ENCODE data around the gene ADORA1. TPM values are rescaled to one million over a fixed set of nuclear protein-coding genes. Genes with fewer than 3 reads are reported as not detected.

ADORA1 gene
- polyA plus RNA-seq, 1 donor: 0.55 TPM

DNA sequence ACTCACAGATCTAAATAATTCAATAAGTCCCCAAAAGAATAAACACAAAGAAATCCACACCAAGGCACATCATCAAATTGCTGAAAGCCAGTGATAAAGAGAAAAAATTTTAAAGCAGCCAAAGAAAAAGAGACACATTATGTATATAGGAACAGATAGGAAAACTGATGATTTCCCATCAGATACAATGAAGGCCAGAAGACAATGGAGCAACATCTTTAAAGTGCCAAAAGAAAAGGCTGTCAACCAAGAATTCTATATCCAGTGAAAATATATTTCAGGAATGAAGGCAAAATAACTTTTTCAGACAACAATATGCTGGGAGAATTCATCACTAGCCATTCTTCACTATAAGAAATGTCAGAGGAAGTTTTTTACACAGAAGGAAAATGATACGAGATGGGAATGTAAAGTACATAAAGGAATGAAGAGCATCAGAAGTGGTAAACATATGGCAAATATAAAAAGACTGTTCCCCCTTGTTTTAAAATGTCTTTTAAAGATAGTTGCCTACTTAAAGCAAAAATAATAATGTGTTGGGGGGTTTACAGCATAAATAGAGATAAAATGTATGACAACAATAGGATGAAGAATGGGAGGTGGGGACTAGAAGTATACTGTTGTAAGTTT, 32.4 kb upstream of the ADORA1 start:
- H3K36me3 ChIP-seq (ENCODE audit: control insufficient read depth, insufficient read depth, low read length): no peaks in the 10 kb centered on the region
- H3K4me3 ChIP-seq (ENCODE audit: low read length): no peak overlapping the region
- H3K4me1 ChIP-seq (ENCODE audit: control insufficient read depth, insufficient read depth, low read length): no peaks in the 10 kb centered on the region
- H3K27ac ChIP-seq (ENCODE audit: low read length): no peak overlapping the region
- DNase-seq: no peak
- 100% methylated on average over 1 of the region's 1 CpG for WGBS (ENCODE audit: insufficient coverage, low lambda C conversion rate)
- H3K27me3 ChIP-seq (ENCODE audit: control insufficient read depth, insufficient read depth, low read length): peaks cover 8% of the 10 kb centered on the region
- peaks cover 11% of the 10 kb centered on the region for H3K9me3 ChIP-seq (ENCODE audit: control insufficient read depth, low read depth, low read length)

GRCh38 chr1:203096566-203096965, 31.0 kb upstream of the ADORA1 start:
- H3K9me3 ChIP-seq (ENCODE audit: control insufficient read depth, low read depth, low read length): peaks cover 11% of the 10 kb centered on the region
- no peak overlapping the region for H3K27ac ChIP-seq (ENCODE audit: low read length)
- no peaks in the 10 kb centered on the region for H3K4me1 ChIP-seq (ENCODE audit: control insufficient read depth, insufficient read depth, low read length)
- DNase-seq: no peak
- peaks cover 8% of the 10 kb centered on the region for H3K27me3 ChIP-seq (ENCODE audit: control insufficient read depth, insufficient read depth, low read length)
- no peak overlapping the region for H3K4me3 ChIP-seq (ENCODE audit: low read length)
- no peaks in the 10 kb centered on the region for H3K36me3 ChIP-seq (ENCODE audit: control insufficient read depth, insufficient read depth, low read length)

GRCh38 chr1:203097001-203097400, 30.5 kb upstream of the ADORA1 start:
- H3K4me3 ChIP-seq (ENCODE audit: low read length): no peak overlapping the region
- DNase-seq: no peak
- peaks cover 5% of the 10 kb centered on the region for H3K27me3 ChIP-seq (ENCODE audit: control insufficient read depth, insufficient read depth, low read length)
- peaks cover 11% of the 10 kb centered on the region for H3K9me3 ChIP-seq (ENCODE audit: control insufficient read depth, low read depth, low read length)
- no peak overlapping the region for H3K27ac ChIP-seq (ENCODE audit: low read length)
- H3K4me1 ChIP-seq (ENCODE audit: control insufficient read depth, insufficient read depth, low read length): no peaks in the 10 kb centered on the region
- no peaks in the 10 kb centered on the region for H3K36me3 ChIP-seq (ENCODE audit: control insufficient read depth, insufficient read depth, low read length)
- WGBS (ENCODE audit: insufficient coverage, low lambda C conversion rate): no CpG with 5 or more reads among the region's 1 CpG

- H3K9me3 ChIP-seq (ENCODE audit: control insufficient read depth, low read depth, low read length): peaks cover 11% of the 10 kb centered on the region
- no peak for DNase-seq
- H3K27ac ChIP-seq (ENCODE audit: low read length): no peak overlapping the region
- peaks cover 4% of the 10 kb centered on the region for H3K27me3 ChIP-seq (ENCODE audit: control insufficient read depth, insufficient read depth, low read length)
- H3K36me3 ChIP-seq (ENCODE audit: control insufficient read depth, insufficient read depth, low read length): no peaks in the 10 kb centered on the region
- WGBS (ENCODE audit: insufficient coverage, low lambda C conversion rate): no CpG with 5 or more reads among the region's 1 CpG
- H3K4me3 ChIP-seq (ENCODE audit: low read length): no peak overlapping the region
- H3K4me1 ChIP-seq (ENCODE audit: control insufficient read depth, insufficient read depth, low read length): no peaks in the 10 kb centered on the region
These were observed 29.1 kb upstream of the ADORA1 start for GRCh38 chr1:203098445-203098844.

GRCh38 chr1:203098914-203099520, 28.5 kb upstream of the ADORA1 start:
- WGBS (ENCODE audit: insufficient coverage, low lambda C conversion rate): no CpG with 5 or more reads among the region's 8 CpGs
- H3K27ac ChIP-seq (ENCODE audit: low read length): no peak overlapping the region
- peaks cover 11% of the 10 kb centered on the region for H3K9me3 ChIP-seq (ENCODE audit: control insufficient read depth, low read depth, low read length)
- H3K4me1 ChIP-seq (ENCODE audit: control insufficient read depth, insufficient read depth, low read length): no peaks in the 10 kb centered on the region
- H3K36me3 ChIP-seq (ENCODE audit: control insufficient read depth, insufficient read depth, low read length): no peaks in the 10 kb centered on the region
- DNase-seq: no peak
- H3K27me3 ChIP-seq (ENCODE audit: control insufficient read depth, insufficient read depth, low read length): peaks cover 4% of the 10 kb centered on the region
- no peak overlapping the region for H3K4me3 ChIP-seq (ENCODE audit: low read length)

- Histone ChIP-seq H3K27ac (ENCODE audit: low read length) (no peak overlapping the region), H3K4me3 (ENCODE audit: low read length) (no peak overlapping the region), H3K4me1 (ENCODE audit: control insufficient read depth, insufficient read depth, low read length) (no peaks in the 10 kb centered on the region), H3K27me3 (ENCODE audit: control insufficient read depth, insufficient read depth, low read length) (peaks cover 4% of the 10 kb centered on the region), H3K36me3 (ENCODE audit: control insufficient read depth, insufficient read depth, low read length) (no peaks in the 10 kb centered on the region), H3K9me3 (ENCODE audit: control insufficient read depth, low read depth, low read length) (peaks cover 2% of the 10 kb centered on the region)
- no peak for DNase-seq
- no CpG with 5 or more reads among the region's 7 CpGs for WGBS (ENCODE audit: insufficient coverage, low lambda C conversion rate)
These were observed 27.6 kb upstream of the ADORA1 start for GRCh38 chr1:203099805-203100515.

DNA sequence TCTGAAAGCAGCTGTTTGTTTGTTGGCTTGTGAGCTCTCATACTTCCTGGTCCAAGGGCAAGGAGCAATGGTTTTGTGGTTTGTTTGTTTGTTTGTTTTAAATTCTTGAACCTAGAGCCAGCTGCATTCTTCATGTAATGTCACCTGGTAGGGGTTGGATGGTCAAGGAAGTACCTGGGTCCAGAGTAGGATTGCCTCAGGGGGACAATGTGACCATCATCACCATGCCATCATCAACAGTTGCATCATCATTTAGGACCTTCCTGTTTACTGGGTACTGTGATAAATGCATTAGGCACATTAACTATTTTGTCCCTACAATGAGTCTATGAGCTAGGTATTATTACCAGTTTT, 27.0 kb upstream of the ADORA1 start:
- H3K36me3 ChIP-seq (ENCODE audit: control insufficient read depth, insufficient read depth, low read length): no peaks in the 10 kb centered on the region
- no peak overlapping the region for H3K27ac ChIP-seq (ENCODE audit: low read length)
- DNase-seq: no peak
- peaks cover 2% of the 10 kb centered on the region for H3K9me3 ChIP-seq (ENCODE audit: control insufficient read depth, low read depth, low read length)
- peaks cover 4% of the 10 kb centered on the region for H3K27me3 ChIP-seq (ENCODE audit: control insufficient read depth, insufficient read depth, low read length)
- no peaks in the 10 kb centered on the region for H3K4me1 ChIP-seq (ENCODE audit: control insufficient read depth, insufficient read depth, low read length)
- H3K4me3 ChIP-seq (ENCODE audit: low read length): no peak overlapping the region

- WGBS (ENCODE audit: insufficient coverage, low lambda C conversion rate): no CpG with 5 or more reads among the region's 6 CpGs
- Histone ChIP-seq H3K4me1 (ENCODE audit: control insufficient read depth, insufficient read depth, low read length) (no peaks in the 10 kb centered on the region), H3K27ac (ENCODE audit: low read length) (no peak overlapping the region), H3K4me3 (ENCODE audit: low read length) (no peak overlapping the region), H3K36me3 (ENCODE audit: control insufficient read depth, insufficient read depth, low read length) (no peaks in the 10 kb centered on the region), H3K27me3 (ENCODE audit: control insufficient read depth, insufficient read depth, low read length) (peaks cover 4% of the 10 kb centered on the region), H3K9me3 (ENCODE audit: control insufficient read depth, low read depth, low read length) (peaks cover 2% of the 10 kb centered on the region)
- DNase-seq: no peak
These were observed 25.5 kb upstream of the ADORA1 start for GRCh38 chr1:203101813-203102634.

DNA sequence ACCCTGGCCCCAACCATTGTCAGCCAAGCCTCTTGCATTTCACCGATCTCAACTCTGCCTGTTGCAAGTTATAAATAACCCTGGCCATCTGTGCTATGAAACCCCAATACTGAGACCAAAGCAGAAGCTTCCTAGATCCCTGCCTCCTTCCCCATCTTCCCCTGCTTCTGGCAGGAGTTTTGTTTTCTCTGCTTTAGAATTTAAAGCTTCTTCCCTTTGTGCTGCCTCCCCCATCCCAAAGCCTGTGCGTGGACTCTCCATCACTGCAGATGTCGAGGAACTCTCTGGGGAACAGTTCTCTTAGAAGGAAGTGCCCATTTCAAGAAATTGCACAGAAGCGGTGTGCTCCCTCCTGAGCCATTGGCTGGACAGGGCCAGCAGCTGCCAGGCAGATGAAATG, 24.3 kb upstream of the ADORA1 start:
- no peak for DNase-seq
- H3K27me3 ChIP-seq (ENCODE audit: control insufficient read depth, insufficient read depth, low read length): peaks cover 6% of the 10 kb centered on the region
- no peak overlapping the region for H3K27ac ChIP-seq (ENCODE audit: low read length)
- H3K36me3 ChIP-seq (ENCODE audit: control insufficient read depth, insufficient read depth, low read length): no peaks in the 10 kb centered on the region
- H3K4me3 ChIP-seq (ENCODE audit: low read length): no peak overlapping the region
- WGBS (ENCODE audit: insufficient coverage, low lambda C conversion rate): no CpG with 5 or more reads among the region's 4 CpGs
- no peaks in the 10 kb centered on the region for H3K4me1 ChIP-seq (ENCODE audit: control insufficient read depth, insufficient read depth, low read length)
- H3K9me3 ChIP-seq (ENCODE audit: control insufficient read depth, low read depth, low read length): peaks cover 2% of the 10 kb centered on the region

GRCh38 chr1:203103829-203104495, 23.6 kb upstream of the ADORA1 start:
- no peaks in the 10 kb centered on the region for H3K36me3 ChIP-seq (ENCODE audit: control insufficient read depth, insufficient read depth, low read length)

More at GRCh38 chr1:203103829-203104495, 23.6 kb upstream of the ADORA1 start:
- H3K9me3 ChIP-seq (ENCODE audit: control insufficient read depth, low read depth, low read length): peaks cover 2% of the 10 kb centered on the region
- H3K27me3 ChIP-seq (ENCODE audit: control insufficient read depth, insufficient read depth, low read length): peaks cover 10% of the 10 kb centered on the region
- H3K4me1 ChIP-seq (ENCODE audit: control insufficient read depth, insufficient read depth, low read length): no peaks in the 10 kb centered on the region
- no peak overlapping the region for H3K4me3 ChIP-seq (ENCODE audit: low read length)
- H3K27ac ChIP-seq (ENCODE audit: low read length): no peak overlapping the region
- no peak for DNase-seq
- 60% methylated on average over 1 of the region's 6 CpGs for WGBS (ENCODE audit: insufficient coverage, low lambda C conversion rate)
